GM12878 (cell line): ENCODE measurements around the gene BCL2L14. TPM values are rescaled to one million over a fixed set of nuclear protein-coding genes. Genes with fewer than 3 reads are reported as not detected.

Experiments
- BCL3 ChIP-seq: IDR thresholded peaks from 2 replicates; pipeline ENCODE4 v1.6.1; 2011; ENCODE audit warnings: borderline replicate concordance, low read depth, mild to moderate bottlenecking, moderate library complexity, low read length; ENCODE audit not compliant: insufficient read depth, poor library complexity, severe bottlenecking
- BCLAF1 ChIP-seq: fragments of 450-650 bp; IDR thresholded peaks from 2 replicates; pipeline ENCODE4 v1.6.1; 2017; ENCODE audit warnings: antibody characterized with exemption, mild to moderate bottlenecking, moderate library complexity
- CBX5 ChIP-seq: sonication (generic); IDR thresholded peaks from 2 replicates; pipeline ENCODE4 v1.6.1; 2016; ENCODE audit warnings: low read depth, moderate library complexity, mild to moderate bottlenecking, inconsistent platforms
- NBN ChIP-seq: fragments of 450-650 bp; IDR thresholded peaks from 2 replicates; pipeline ENCODE4 v1.6.1; 2016
- POLR2AphosphoS5 ChIP-seq: IDR thresholded peaks from 2 replicates; pipeline ENCODE4 v1.6.1; 2011; ENCODE audit warnings: mild to moderate bottlenecking, low read length, inconsistent platforms
- POU2F2 ChIP-seq: IDR thresholded peaks from 3 replicates; pipeline ENCODE4 v1.6.1; 2011; ENCODE audit warnings: low read depth, mild to moderate bottlenecking, low read length, borderline replicate concordance
- RELB ChIP-seq: fragments of 450-650 bp; IDR thresholded peaks from 2 replicates; pipeline ENCODE4 v1.6.1; 2017; ENCODE audit warnings: low read depth, mild to moderate bottlenecking, moderate library complexity
- YY1 ChIP-seq: IDR thresholded peaks from 2 replicates; pipeline ENCODE4 v1.6.1; 2011; ENCODE audit warnings: low read depth, mild to moderate bottlenecking, low read length
- ZBTB11 ChIP-seq: fragments of 450-650 bp; formaldehyde crosslinking; IDR thresholded peaks from 2 replicates; pipeline ENCODE4 v1.5.0; 2022; ENCODE audit warnings: mild to moderate bottlenecking, missing genetic modification characterization
- ZBTB40 ChIP-seq: fragments of 450-650 bp; IDR thresholded peaks from 2 replicates; pipeline ENCODE4 v1.6.1; 2016; ENCODE audit warnings: mild to moderate bottlenecking, moderate library complexity, borderline replicate concordance
- ZNF207 ChIP-seq: fragments of 450-650 bp; IDR thresholded peaks from 2 replicates; pipeline ENCODE4 v1.6.1; 2014; ENCODE audit warnings: antibody characterized with exemption, mild to moderate bottlenecking, borderline replicate concordance
- polyA plus RNA-seq, 11 experiments: library from polyadenylated mRNA; depleted of rRNA in 4 of 11; unstranded in 6 of 11; stranded (reverse) in 5 of 11; fragments of >200 nt; fragmentation: Nextera tagmentation in 4 of 11; fragmentation: Illumina TruSeq in 1 of 11; extraction: Ambion mirVana in 4 of 11; extraction: Trizol in 1 of 11; gene quantifications; 1 replicate in 1 of 11; 2 replicates in 10 of 11; pipeline versions ENCODE4 v1.2.1 to v1.2.3, GENCODE V29; 2011 to 2016; ENCODE audit warnings: inconsistent platforms in 2 of 11, missing spikeins in 2 of 11, low read depth in 1 of 11
- total RNA-seq, 4 experiments: library from RNA; depleted of rRNA in 3 of 4; stranded (reverse); fragments of >200 nt in 3 of 4; fragmentation: Illumina TruSeq in 1 of 4; extraction: Trizol in 1 of 4; gene quantifications; 2 replicates each; pipeline versions ENCODE4 v1.2.1 to v1.2.3, GENCODE V29; 2013 to 2021

The BCL2L14 gene
- total and polyA plus RNA-seq, 10 of the 15 experiments (the other 5 are each of a cell fraction or from before 2014, with no cell fraction given): 0.59 to 2.5 (median 0.90) TPM

GRCh38 chr12:12024911-12025682 lies 45.6 kb upstream of the BCL2L14 start (continued):
- TF ChIP-seq ZBTB40 (no peak), NBN (peak; percentile 75; the same call in 1 of the 2 replicates), ZBTB11 (no peak), ZNF207 (peak; percentile 15; the same call in 1 of the 2 replicates), CBX5 (no peak; the same call in 1 of the 2 replicates), RELB (peak; percentile 99), YY1 (peak; percentile 45; the same call in 1 of the 2 replicates), BCL3 (no peak), BCLAF1 (no peak), POLR2AphosphoS5 (peak; percentile 67; the same call in 1 of the 2 replicates), POU2F2 (peak; percentile 72; the same call in 1 of the 3 replicates)
